ENCODE data around the gene NES.

The NES gene

GRCh38 chr1:156660752-156661112 is 16.5 kb downstream of the NES start:
- DNase-seq: no peak

DNA sequence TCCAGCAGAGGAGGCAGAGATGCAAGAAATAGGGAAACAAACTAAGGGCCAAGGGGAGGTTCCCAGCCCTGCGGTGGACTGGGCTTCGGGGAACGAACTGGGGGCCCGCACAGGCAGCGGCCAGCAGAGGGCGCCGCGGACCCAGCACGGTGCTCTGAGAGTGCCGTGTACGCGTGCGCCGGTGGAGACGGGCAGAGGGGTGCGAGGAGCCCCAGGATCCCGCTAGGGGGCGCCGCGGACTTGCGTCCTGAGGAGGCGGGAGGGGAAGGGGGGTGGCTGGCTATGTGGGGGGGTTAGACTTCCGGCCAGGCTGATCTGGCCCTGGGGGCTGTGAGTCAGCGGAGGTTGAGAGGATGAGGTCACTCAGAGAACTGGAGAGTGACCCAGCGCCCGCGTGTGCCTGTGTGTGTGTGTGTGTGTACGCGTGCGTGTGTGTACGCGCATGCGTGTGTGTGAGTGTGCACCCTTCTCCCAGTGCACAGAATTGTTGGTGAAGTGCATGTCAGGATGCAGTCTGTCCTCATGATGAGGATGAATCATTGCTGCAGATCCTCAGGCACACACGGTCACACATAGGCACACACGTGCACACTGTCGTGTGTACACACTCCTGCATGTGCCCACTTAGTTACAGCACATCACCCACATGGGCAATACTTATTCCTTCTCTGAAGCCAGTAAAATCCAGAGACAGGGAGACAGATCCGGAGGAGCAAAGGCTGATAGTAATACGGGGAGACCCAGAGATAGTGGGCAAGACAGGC is 17.0 kb downstream of the NES start:
- peak; percentile 89 for DNase-seq

GRCh38 chr1:156659661-156659987 is 17.6 kb downstream of the NES start:
- DNase-seq: no peak

GRCh38 chr1:156658945-156659574 is 18.1 kb downstream of the NES start:
- no peak for DNase-seq

GRCh38 chr1:156658496-156658895 is 18.7 kb downstream of the NES start:
- no peak for DNase-seq

DNA sequence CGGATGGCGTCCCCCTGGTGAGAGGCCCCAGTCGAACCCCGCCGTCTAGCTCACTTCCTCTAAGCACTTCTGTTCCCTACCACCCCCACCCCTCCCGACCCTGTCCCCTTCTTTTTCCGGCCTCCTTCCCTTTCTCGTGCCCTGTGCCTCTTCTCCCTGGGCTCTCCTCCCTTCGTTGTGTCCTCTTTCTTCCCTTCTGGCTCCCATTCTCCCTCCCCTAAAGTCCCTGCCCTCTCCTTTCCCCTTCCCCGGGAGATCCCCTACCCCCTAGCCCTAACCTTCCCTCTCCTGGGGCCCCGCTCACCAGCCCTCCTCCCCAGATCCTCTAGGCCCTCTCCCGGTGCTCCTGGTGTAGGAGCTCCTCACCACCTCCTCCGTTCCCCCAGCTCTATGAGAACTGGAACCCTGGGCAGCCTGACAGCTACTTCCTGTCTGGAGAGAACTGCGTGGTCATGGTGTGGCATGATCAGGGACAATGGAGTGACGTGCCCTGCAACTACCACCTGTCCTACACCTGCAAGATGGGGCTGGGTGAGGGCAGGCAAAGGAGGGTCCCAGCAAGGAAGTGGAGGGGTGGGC is 19.4 kb downstream of the NES start:
- DNase-seq: no peak

DNA sequence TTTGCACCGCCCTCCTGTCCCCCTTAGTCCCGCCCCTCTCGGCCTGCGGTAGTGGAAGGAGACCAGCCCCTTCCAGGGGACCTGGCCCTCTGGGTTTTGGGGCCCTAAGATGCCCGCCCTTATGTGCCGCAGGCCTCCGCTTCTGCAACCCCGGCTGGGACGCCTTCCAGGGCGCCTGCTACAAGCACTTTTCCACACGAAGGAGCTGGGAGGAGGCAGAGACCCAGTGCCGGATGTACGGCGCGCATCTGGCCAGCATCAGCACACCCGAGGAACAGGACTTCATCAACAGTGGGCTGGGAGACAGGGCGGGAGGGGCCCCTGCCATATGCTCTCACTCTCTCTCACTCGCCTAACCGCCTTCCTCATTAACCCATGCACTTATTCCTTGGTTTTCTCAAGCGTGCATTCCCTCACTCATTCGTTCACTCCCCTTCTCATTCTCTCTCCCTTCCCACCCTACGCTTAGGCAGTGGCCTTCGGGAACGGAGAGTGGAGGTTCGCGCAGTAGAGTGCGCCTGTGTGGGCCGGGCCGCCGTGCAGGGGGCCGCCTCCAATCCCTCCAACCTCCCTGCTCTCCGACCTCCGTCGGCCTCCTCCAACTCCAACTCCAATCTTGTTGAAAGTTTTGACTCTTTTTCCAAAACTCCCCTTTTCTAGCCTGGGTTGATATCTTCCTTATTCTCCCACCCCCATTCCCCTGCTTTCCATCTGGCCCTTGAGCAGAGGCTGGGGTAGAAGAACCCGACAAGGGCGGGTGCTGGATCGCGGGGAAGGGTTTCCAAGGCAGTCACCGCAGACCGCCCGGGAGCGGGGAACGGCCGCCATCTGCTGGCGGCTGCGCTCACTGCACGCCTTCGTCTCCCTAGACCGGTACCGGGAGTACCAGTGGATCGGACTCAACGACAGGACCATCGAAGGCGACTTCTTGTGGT is 20.1 kb downstream of the NES start:
- DNase-seq: peak; percentile 38

DNA sequence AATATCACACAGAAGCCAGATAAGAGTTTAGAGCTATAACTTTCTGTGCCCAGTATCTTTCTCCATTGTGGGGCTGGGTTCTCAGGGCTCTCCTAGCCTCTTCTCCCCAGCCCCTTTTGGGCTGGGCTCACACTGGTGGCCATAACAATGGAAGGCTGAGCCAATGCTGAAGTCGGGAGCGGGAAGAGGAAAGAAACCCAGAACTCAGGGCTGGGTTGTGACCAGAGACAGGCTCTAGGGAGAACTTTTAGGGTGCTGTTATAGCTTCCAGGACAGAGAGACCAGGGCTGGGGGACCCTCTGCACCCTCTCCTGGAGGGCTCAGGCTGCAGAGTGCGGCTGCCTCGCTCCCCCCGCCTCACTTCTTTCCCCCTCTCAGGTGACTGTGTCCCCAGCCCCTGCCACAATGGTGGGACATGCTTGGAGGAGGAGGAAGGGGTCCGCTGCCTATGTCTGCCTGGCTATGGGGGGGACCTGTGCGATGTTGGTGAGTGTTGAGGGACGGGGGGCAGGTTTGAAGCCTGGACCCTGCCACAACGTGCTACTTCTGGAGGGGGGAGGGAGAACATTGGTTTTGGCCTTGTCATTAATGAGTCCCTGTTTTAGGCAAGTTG is 21.2 kb downstream of the NES start:
- DNase-seq: no peak

- DNase-seq: no peak
Observed at GRCh38 chr1:156655151-156655903, 21.9 kb downstream of the NES start.

GRCh38 chr1:156654700-156655099 is 22.5 kb downstream of the NES start:
- no peak for DNase-seq

DNA sequence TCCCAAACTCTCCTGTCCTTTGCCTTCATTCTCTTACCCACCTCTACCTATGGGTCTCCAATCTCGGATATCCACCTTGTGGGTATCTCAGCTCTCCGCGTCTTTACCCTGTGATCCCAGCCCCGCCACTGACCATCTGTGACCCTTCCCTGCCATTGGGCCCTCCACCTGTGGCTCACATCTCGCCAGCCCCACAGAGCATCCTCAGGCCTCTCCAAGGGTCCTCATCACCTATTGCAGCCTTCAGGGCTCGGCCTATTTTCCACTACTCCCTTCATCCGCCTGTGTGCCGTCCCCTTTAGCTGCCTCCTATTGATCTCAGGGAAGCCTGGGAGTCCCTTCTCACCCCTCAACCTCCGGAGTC is 24.2 kb downstream of the NES start:
- no peak for DNase-seq

- no peak for DNase-seq
Observed at GRCh38 chr1:156652131-156652991, 24.8 kb downstream of the NES start.

DNA sequence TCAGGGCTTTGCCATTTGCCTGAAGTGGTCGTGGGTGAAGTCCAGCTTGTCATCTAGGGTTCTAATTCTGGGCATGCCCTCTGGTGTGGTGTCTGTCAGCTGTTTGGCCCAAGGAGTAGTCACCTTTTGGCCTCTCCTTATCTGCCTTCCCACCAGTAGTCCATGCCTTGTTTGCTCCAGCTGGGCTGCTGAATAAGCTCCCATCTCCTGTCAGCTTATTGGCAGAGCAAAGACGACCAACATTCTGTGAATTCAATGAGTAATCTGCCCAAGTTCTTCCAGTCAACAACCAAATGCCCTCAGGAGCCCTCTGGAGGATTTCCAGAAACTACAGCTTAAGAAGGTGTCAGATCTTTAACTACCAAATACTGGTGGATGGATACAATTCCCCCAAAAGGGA is 28.3 kb downstream of the NES start:
- DNase-seq: no peak

DNA sequence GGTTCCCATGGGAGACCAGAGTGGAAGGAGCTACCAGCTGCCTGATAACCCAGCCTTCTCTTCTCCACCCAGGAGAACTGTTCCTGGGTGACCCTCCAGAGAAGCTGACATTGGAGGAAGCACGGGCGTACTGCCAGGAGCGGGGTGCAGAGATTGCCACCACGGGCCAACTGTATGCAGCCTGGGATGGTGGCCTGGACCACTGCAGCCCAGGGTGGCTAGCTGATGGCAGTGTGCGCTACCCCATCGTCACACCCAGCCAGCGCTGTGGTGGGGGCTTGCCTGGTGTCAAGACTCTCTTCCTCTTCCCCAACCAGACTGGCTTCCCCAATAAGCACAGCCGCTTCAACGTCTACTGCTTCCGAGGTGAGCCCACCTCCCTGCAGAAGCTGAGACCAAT is 28.7 kb downstream of the NES start:
- no peak for DNase-seq

GRCh38 chr1:156647351-156647750 is 29.9 kb downstream of the NES start:
- DNase-seq: no peak

- no peak for DNase-seq
Observed at GRCh38 chr1:156646738-156647211, 30.4 kb downstream of the NES start.

- no peak for DNase-seq
Observed at GRCh38 chr1:156645666-156646065, 31.5 kb downstream of the NES start.

- DNase-seq: no peak
Observed at GRCh38 chr1:156645056-156645455, 32.2 kb downstream of the NES start.

DNA sequence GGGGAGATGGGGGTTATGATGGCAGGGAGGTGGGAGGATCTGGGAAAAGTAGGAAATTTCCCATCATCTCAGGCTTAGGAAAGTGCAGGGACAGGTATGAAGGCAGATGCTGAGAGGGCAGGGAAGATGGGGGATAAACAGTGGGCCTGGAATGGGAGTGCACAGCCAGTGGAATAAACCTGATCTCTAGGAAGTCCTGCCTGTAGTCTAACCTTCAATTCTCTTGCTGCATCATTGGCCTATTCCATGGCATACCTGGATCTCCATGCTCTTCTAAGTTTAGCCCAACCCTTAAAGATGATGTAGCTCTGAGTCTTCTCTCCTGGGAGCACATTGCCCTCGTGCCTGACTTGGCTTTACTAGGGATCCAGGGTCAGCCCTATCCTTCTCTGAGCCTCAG is 32.6 kb downstream of the NES start:
- DNase-seq: no peak

GRCh38 chr1:156644146-156644545 is 33.1 kb downstream of the NES start:
- no peak for DNase-seq

- DNase-seq: no peak
Observed at GRCh38 chr1:156643778-156644092, 33.5 kb downstream of the NES start.
